GM04503 (cell line): Measurements from ENCODE around the gene ACAP2.
A peak's percentile ranks its signal among the peaks of the same experiment; 100 is the strongest.
"Not testable (repeated sequence)": the region's sequence is repeated elsewhere in the genome, so short reads cannot be mapped to it uniquely, and the experiment has no call there.

ENCODE experiments used
- DNase-seq: peaks from one replicate; pipeline ENCODE4 v3.0.0-alpha.2; 2012; ENCODE audit warnings: low read depth

Gene ACAP2

GRCh38 chr3:195442573-195443390 lies at the start of gene ACAP2:
TSS of gene ACAP2 (minus strand) at chr3:195443020. CDS start at chr3:195442847, 173 bp downstream.
- DNase-seq = peak; percentile 91

GRCh38 chr3:195475614-195476013 lies 32.8 kb upstream of the ACAP2 start:
- DNase-seq = no peak

GRCh38 chr3:195475116-195475515 lies 32.3 kb upstream of the ACAP2 start:
- DNase-seq = not testable (repeated sequence)

GRCh38 chr3:195468841-195469240 lies 26.0 kb upstream of the ACAP2 start:
- no peak for DNase-seq

GRCh38 chr3:195468391-195468776 lies 25.6 kb upstream of the ACAP2 start:
- DNase-seq = no peak

- DNase-seq = peak; percentile 15
These were observed 25.0 kb upstream of the ACAP2 start for GRCh38 chr3:195467641-195468390.

- DNase-seq = no peak
These were observed 23.4 kb upstream of the ACAP2 start for GRCh38 chr3:195466251-195466650.

- not testable (repeated sequence) for DNase-seq
These were observed 20.1 kb upstream of the ACAP2 start for GRCh38 chr3:195462922-195463321.

- DNase-seq = no peak
These were observed 19.4 kb upstream of the ACAP2 start for GRCh38 chr3:195462308-195462610.

- DNase-seq = no peak
These were observed 18.9 kb upstream of the ACAP2 start for GRCh38 chr3:195461594-195462307.

GRCh38 chr3:195460091-195460713 lies 17.4 kb upstream of the ACAP2 start:
- DNase-seq = no peak

GRCh38 chr3:195458316-195458717 lies 15.5 kb upstream of the ACAP2 start:
- no peak for DNase-seq

GRCh38 chr3:195455789-195456188 lies 13.0 kb upstream of the ACAP2 start:
- no peak for DNase-seq

GRCh38 chr3:195453236-195453635 lies 10.4 kb upstream of the ACAP2 start:
- DNase-seq = no peak

- no peak for DNase-seq
These were observed 8.7 kb upstream of the ACAP2 start for GRCh38 chr3:195451373-195452015.

- DNase-seq = no peak
These were observed 8.0 kb upstream of the ACAP2 start for GRCh38 chr3:195450731-195451229.

GRCh38 chr3:195448205-195448875 lies 5.5 kb upstream of the ACAP2 start:
- no peak for DNase-seq

- no peak for DNase-seq
These were observed 4.4 kb upstream of the ACAP2 start for GRCh38 chr3:195447201-195447600.

GRCh38 chr3:195446359-195446758 lies 3.5 kb upstream of the ACAP2 start:
- no peak for DNase-seq

- DNase-seq = no peak
These were observed 3.1 kb upstream of the ACAP2 start for GRCh38 chr3:195445885-195446284.

- DNase-seq = no peak
These were observed 670 bp upstream of the ACAP2 start for GRCh38 chr3:195443391-195443989.
